ENCODE results near the gene NEAT1.

NEAT1 gene

GRCh38 chr11:65395961-65396530 is 26.6 kb upstream of the NEAT1 start:
- Histone ChIP-seq H2AFZ (ENCODE audit: low read depth) (no peak overlapping the region), H4K20me1 (ENCODE audit: insufficient read depth) (no peaks in the 10 kb centered on the region), H3K79me2 (ENCODE audit: insufficient read depth, low read depth) (peaks cover 13% of the 10 kb centered on the region), H3K36me3 (ENCODE audit: insufficient read depth) (no peaks in the 10 kb centered on the region), H3K9ac (no peak overlapping the region), H3K27ac (no peak overlapping the region), H3K4me2 (no peak overlapping the region), H3K4me1 (ENCODE audit: low read depth, poor library complexity, severe bottlenecking) (peaks cover 9% of the 10 kb centered on the region), H3K27me3 (ENCODE audit: insufficient read depth, low read depth) (no peaks in the 10 kb centered on the region), H3K4me3 (IDR thresholded peaks at IDR 0.05; ENCODE audit: insufficient read depth, low read depth, low read length) (no peak overlapping the region)
- no peak for TF ChIP-seq CTCF (conservative IDR thresholded peaks at IDR 0.05; ENCODE audit: low read depth, low read length)

GRCh38 chr11:65396769-65397745 is 25.5 kb upstream of the NEAT1 start:
- Histone ChIP-seq H3K4me1 (ENCODE audit: low read depth, poor library complexity, severe bottlenecking) (no peaks in the 10 kb centered on the region), H3K79me2 (ENCODE audit: insufficient read depth, low read depth) (peaks cover 4% of the 10 kb centered on the region; the same call in 1 of the 2 replicates), H3K27ac (no peak overlapping the region; the same call in 1 of the 2 replicates), H3K4me2 (no peak overlapping the region), H3K27me3 (ENCODE audit: insufficient read depth, low read depth) (no peaks in the 10 kb centered on the region), H2AFZ (ENCODE audit: low read depth) (no peak overlapping the region), H3K4me3 (IDR thresholded peaks at IDR 0.05; ENCODE audit: insufficient read depth, low read depth, low read length) (no peak overlapping the region), H4K20me1 (ENCODE audit: insufficient read depth) (no peaks in the 10 kb centered on the region), H3K9ac (no peak overlapping the region), H3K36me3 (ENCODE audit: insufficient read depth) (no peaks in the 10 kb centered on the region)
- TF ChIP-seq CTCF (conservative IDR thresholded peaks at IDR 0.05; ENCODE audit: low read depth, low read length): no peak

- Histone ChIP-seq H3K27me3 (ENCODE audit: insufficient read depth, low read depth) (no peaks in the 10 kb centered on the region), H3K27ac (no peak overlapping the region), H3K36me3 (ENCODE audit: insufficient read depth) (no peaks in the 10 kb centered on the region), H4K20me1 (ENCODE audit: insufficient read depth) (no peaks in the 10 kb centered on the region), H3K79me2 (ENCODE audit: insufficient read depth, low read depth) (no peaks in the 10 kb centered on the region), H3K4me1 (ENCODE audit: low read depth, poor library complexity, severe bottlenecking) (no peaks in the 10 kb centered on the region), H3K4me2 (no peak overlapping the region), H2AFZ (ENCODE audit: low read depth) (no peak overlapping the region), H3K4me3 (IDR thresholded peaks at IDR 0.05; ENCODE audit: insufficient read depth, low read depth, low read length) (no peak overlapping the region), H3K9ac (no peak overlapping the region)
- no peak for TF ChIP-seq CTCF (conservative IDR thresholded peaks at IDR 0.05; ENCODE audit: low read depth, low read length)
Measured at GRCh38 chr11:65398362-65398910, 24.2 kb upstream of the NEAT1 start.

GRCh38 chr11:65399249-65399648 is 23.3 kb upstream of the NEAT1 start:
- no peak for TF ChIP-seq CTCF (conservative IDR thresholded peaks at IDR 0.05; ENCODE audit: low read depth, low read length)
- no peak overlapping the region for H3K27ac ChIP-seq
- H3K36me3 ChIP-seq (ENCODE audit: insufficient read depth): no peaks in the 10 kb centered on the region
- H2AFZ ChIP-seq (ENCODE audit: low read depth): no peak overlapping the region
- H3K27me3 ChIP-seq (ENCODE audit: insufficient read depth, low read depth): no peaks in the 10 kb centered on the region
- no peak overlapping the region for H3K4me2 ChIP-seq
- no peaks in the 10 kb centered on the region for H3K4me1 ChIP-seq (ENCODE audit: low read depth, poor library complexity, severe bottlenecking)
- no peak overlapping the region for H3K9ac ChIP-seq
- no peaks in the 10 kb centered on the region for H3K79me2 ChIP-seq (ENCODE audit: insufficient read depth, low read depth)
- H4K20me1 ChIP-seq (ENCODE audit: insufficient read depth): no peaks in the 10 kb centered on the region
- no peak overlapping the region for H3K4me3 ChIP-seq (IDR thresholded peaks at IDR 0.05; ENCODE audit: insufficient read depth, low read depth, low read length)
